K562 (cell line): ENCODE measurements around the gene TRIM60. TPM values are rescaled to one million over a fixed set of nuclear protein-coding genes. Genes with fewer than 3 reads are reported as not detected.

Source experiments
- CBX8 ChIP-seq: fragments of 200-600 bp; sonication (generic); IDR thresholded peaks from 2 replicates; pipeline ENCODE4 v1.6.1; 2012; ENCODE audit warnings: borderline replicate concordance, mixed run types, low read depth, mild to moderate bottlenecking, moderate library complexity, mixed read lengths, low read length, control low read depth, inconsistent platforms; ENCODE audit not compliant: poor library complexity, severe bottlenecking; ENCODE audit errors: extremely low read depth
- EGR1 ChIP-seq: fragments of 450-650 bp; conservative IDR thresholded peaks from 2 replicates; pipeline ENCODE4 v1.6.1; 2017; ENCODE audit warnings: mild to moderate bottlenecking
- HCFC1 ChIP-seq: IDR thresholded peaks from 2 replicates; pipeline ENCODE4 v1.6.1; 2012; ENCODE audit warnings: low read depth, low read length, improper control_type of control experiment
- HOXB6 ChIP-seq: fragments of 250-450 bp; sonication (Bioruptor Pico); IDR thresholded peaks from 2 replicates; pipeline ENCODE4 v1.5.1; 2022; ENCODE audit warnings: mild to moderate bottlenecking, borderline replicate concordance
- MBD1 ChIP-seq: fragments of 250-450 bp; sonication (Bioruptor Pico); IDR thresholded peaks from 2 replicates; pipeline ENCODE4 v1.8.0; 2022; ENCODE audit warnings: inconsistent platforms
- MYBL2 ChIP-seq, 2 experiments: fragments of 450-650 bp in 1 of 2; sonication (generic) in 1 of 2; formaldehyde crosslinking in 1 of 2; IDR thresholded peaks; 2 replicates each; pipeline versions ENCODE4 v1.6.1 to v1.8.1; 2017 to 2022; ENCODE audit warnings: borderline replicate concordance in 1 of 2, inconsistent platforms in 1 of 2, low read depth in 1 of 2, mild to moderate bottlenecking in 1 of 2, missing genetic modification reagents in 1 of 2, moderate library complexity in 1 of 2
- PHF21A ChIP-seq: fragments of 450-650 bp; IDR thresholded peaks from 2 replicates; pipeline ENCODE4 v1.6.1; 2017; ENCODE audit warnings: low read depth, borderline replicate concordance
- POLR2AphosphoS2 ChIP-seq: IDR thresholded peaks from 2 replicates; pipeline ENCODE4 v1.6.1; 2012; ENCODE audit warnings: low read length, improper control_type of control experiment
- TFAM ChIP-seq: fragments of 250-450 bp; sonication (Bioruptor Pico); conservative IDR thresholded peaks from 2 replicates; pipeline ENCODE4 v1.5.0; 2021; ENCODE audit warnings: mild to moderate bottlenecking, moderate library complexity
- THRA ChIP-seq: fragments of 450-650 bp; IDR thresholded peaks from 2 replicates; pipeline ENCODE4 v1.6.1; 2017; ENCODE audit warnings: mild to moderate bottlenecking, moderate library complexity
- TRIM24 ChIP-seq, 2 experiments: fragments of 450-650 bp; IDR thresholded peaks; 2 replicates each; pipeline ENCODE4 v1.6.1; 2016
- U2AF2 ChIP-seq: fragments of 200-400 bp; formaldehyde crosslinking; optimal IDR thresholded peaks from 2 replicates; pipeline ENCODE3; 2017; ENCODE audit warnings: low read depth, mild to moderate bottlenecking, low read length
- ZBTB40 ChIP-seq, 2 experiments: fragments of 450-650 bp in 1 of 2; sonication (generic) in 1 of 2; formaldehyde crosslinking in 1 of 2; IDR thresholded peaks; 2 replicates each; pipeline versions ENCODE4 v1.7.1 to v1.9.0; 2016 to 2022; ENCODE audit warnings: inconsistent platforms in 1 of 2, mild to moderate bottlenecking in 1 of 2, missing genetic modification reagents in 1 of 2
- ZNF655 ChIP-seq: fragments of 250-450 bp; sonication (Bioruptor Pico); IDR thresholded peaks from 2 replicates; pipeline ENCODE4 v1.5.0; 2021
- ZSCAN32 ChIP-seq: fragments of 450-650 bp; formaldehyde crosslinking; IDR thresholded peaks from 2 replicates; pipeline ENCODE4 v1.4.0; 2020; ENCODE audit warnings: mild to moderate bottlenecking, moderate library complexity
- polyA plus RNA-seq, 8 experiments: library from polyadenylated mRNA; depleted of rRNA in 4 of 8; stranded (reverse) in 5 of 8; unstranded in 3 of 8; fragments of >200 nt; fragmentation: Nextera tagmentation in 2 of 8; fragmentation: Illumina TruSeq in 1 of 8; extraction: Ambion mirVana in 2 of 8; extraction: Trizol in 1 of 8; gene quantifications; 2 replicates each; pipeline versions ENCODE4 v1.2.1 to v1.2.3, GENCODE V29; 2011 to 2014; ENCODE audit warnings: inconsistent platforms in 1 of 8, missing spikeins in 1 of 8
- total RNA-seq, 7 experiments: library from RNA; depleted of rRNA in 6 of 7; stranded (reverse); fragments of >200 nt in 6 of 7; fragmentation: Illumina TruSeq in 2 of 7; extraction: Trizol in 2 of 7; gene quantifications; 2 replicates each; pipeline versions ENCODE4 v1.2.1 to v1.2.3, GENCODE V29; 2011 to 2021; ENCODE audit warnings: low replicate concordance in 1 of 7

The TRIM60 gene
- total and polyA plus RNA-seq, 9 of the 15 experiments (the other 6 are each of a cell fraction or from before 2014, with no cell fraction given), result not detected

GRCh38 chr4:165052627-165053026, 20.8 kb downstream of the TRIM60 start (continued):
- TF ChIP-seq ZBTB40 (IDR thresholded peaks at IDR 0.05), result no peak
- no peak for TF ChIP-seq ZBTB40 (CRISPR knock-in tag; IDR thresholded peaks at IDR 0.05)
- no peak for TF ChIP-seq U2AF2
- peak; percentile 36 for TF ChIP-seq EGR1
- TF ChIP-seq HOXB6 (CRISPR knock-in tag), result no peak
- no peak for TF ChIP-seq THRA
- no peak for TF ChIP-seq ZSCAN32 (CRISPR knock-in tag)
- no peak for TF ChIP-seq ZNF655 (CRISPR knock-in tag)
- TF ChIP-seq HCFC1, result no peak
- TF ChIP-seq TFAM (CRISPR knock-in tag), result no peak
- no peak for TF ChIP-seq MYBL2 (IDR thresholded peaks at IDR 0.05; ENCODE audit: low read depth)
- no peak for TF ChIP-seq MYBL2 (CRISPR knock-in tag; IDR thresholded peaks at IDR 0.05; ENCODE audit: borderline replicate concordance)
- TF ChIP-seq PHF21A, result no peak
- no peak for TF ChIP-seq MBD1 (CRISPR knock-in tag)
- TF ChIP-seq POLR2AphosphoS2, result no peak
- no peak for TF ChIP-seq CBX8
- no peak for TF ChIP-seq TRIM24 (IDR thresholded peaks at IDR 0.05)
